Osteocyte (in vitro differentiated cells): ENCODE results near the gene E2F6. TPM values are rescaled to one million over a fixed set of nuclear protein-coding genes. Genes with fewer than 3 reads are reported as not detected.
A peak's percentile ranks its signal among the peaks of the same experiment; 100 is the strongest.

Experiments used
- DNase-seq: peaks from one replicate; pipeline ENCODE4 v3.0.0; 2021; ENCODE audit warnings: mixed read lengths; ENCODE audit not compliant: unreplicated experiment; ENCODE audit errors: extremely low spot score
- H3K27ac Mint-ChIP-seq: one replicate; pipeline ENCODE4 v1.8.0; 2021; ENCODE audit warnings: mild to moderate bottlenecking, mixed read lengths; ENCODE audit not compliant: unreplicated experiment
- H3K27me3 Mint-ChIP-seq: one replicate; pipeline ENCODE4 v1.8.0; 2021; ENCODE audit warnings: mixed read lengths; ENCODE audit not compliant: unreplicated experiment
- H3K36me3 Mint-ChIP-seq: one replicate; pipeline ENCODE4 v1.8.0; 2021; ENCODE audit warnings: mixed read lengths; ENCODE audit not compliant: unreplicated experiment
- H3K4me1 Mint-ChIP-seq: one replicate; pipeline ENCODE4 v1.8.0; 2021; ENCODE audit warnings: mixed read lengths; ENCODE audit not compliant: unreplicated experiment
- H3K4me3 Mint-ChIP-seq: one replicate; pipeline ENCODE4 v1.8.0; 2021; ENCODE audit warnings: mild to moderate bottlenecking, moderate library complexity, mixed read lengths; ENCODE audit not compliant: unreplicated experiment
- H3K9me3 Mint-ChIP-seq: one replicate; pipeline ENCODE4 v1.8.0; 2021; ENCODE audit warnings: mixed read lengths; ENCODE audit not compliant: unreplicated experiment
- total RNA-seq: library from RNA; stranded (reverse); gene quantifications from 2 replicates; pipeline ENCODE4 v1.2.1, GENCODE V29; 2021
- TF ChIP-seq, protein P1 (sequence below): fragments of 200-600 bp; sonication (generic); IDR thresholded peaks from 2 replicates; pipeline ENCODE4 v1.5.0; 2021; ENCODE audit warnings: antibody characterized with exemption, mild to moderate bottlenecking, moderate library complexity

The E2F6 gene
- total RNA-seq, 1 donor from 2014 or later = 14.8 TPM

DNA sequence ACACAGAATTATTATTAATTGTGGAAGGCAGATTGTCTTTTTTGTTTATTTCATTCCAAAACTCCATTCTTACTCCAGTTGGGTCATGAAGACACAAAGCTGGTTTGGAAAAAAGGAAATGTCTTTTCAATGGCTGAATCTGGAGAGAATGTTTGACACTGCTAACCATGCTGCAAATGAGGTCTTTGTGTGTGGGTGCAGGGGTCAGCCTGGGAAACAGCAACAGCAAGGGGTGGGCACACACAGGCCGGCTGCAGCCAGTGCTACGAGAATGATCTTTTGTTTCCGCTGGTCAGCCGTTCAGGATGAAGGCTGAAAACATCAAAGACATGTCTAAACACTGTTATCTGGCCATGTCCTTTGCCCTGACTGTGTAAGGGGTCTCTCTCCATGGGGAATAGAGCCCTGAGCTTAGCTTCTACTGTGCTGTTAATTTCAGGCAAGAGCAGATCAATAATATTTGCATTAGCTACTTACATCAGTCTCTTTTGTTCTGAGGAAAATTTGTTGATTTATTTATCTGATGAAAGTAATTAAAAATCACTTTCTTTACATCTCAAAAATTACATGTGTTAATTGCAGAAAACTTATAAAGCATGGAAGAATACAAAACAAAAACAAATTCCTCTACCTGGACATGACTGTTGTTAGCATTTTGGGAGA lies 33.3 kb upstream of the E2F6 start:
- Mint-ChIP-seq H3K4me1 (peaks cover 10% of the 10 kb centered on the region), H3K4me3 (no peak overlapping the region), H3K27me3 (peaks cover 35% of the 10 kb centered on the region), H3K36me3 (no peaks in the 10 kb centered on the region), H3K27ac (no peak overlapping the region), H3K9me3 (peaks cover 8% of the 10 kb centered on the region)
- DNase-seq = no peak
- TF ChIP-seq, protein P1, sequence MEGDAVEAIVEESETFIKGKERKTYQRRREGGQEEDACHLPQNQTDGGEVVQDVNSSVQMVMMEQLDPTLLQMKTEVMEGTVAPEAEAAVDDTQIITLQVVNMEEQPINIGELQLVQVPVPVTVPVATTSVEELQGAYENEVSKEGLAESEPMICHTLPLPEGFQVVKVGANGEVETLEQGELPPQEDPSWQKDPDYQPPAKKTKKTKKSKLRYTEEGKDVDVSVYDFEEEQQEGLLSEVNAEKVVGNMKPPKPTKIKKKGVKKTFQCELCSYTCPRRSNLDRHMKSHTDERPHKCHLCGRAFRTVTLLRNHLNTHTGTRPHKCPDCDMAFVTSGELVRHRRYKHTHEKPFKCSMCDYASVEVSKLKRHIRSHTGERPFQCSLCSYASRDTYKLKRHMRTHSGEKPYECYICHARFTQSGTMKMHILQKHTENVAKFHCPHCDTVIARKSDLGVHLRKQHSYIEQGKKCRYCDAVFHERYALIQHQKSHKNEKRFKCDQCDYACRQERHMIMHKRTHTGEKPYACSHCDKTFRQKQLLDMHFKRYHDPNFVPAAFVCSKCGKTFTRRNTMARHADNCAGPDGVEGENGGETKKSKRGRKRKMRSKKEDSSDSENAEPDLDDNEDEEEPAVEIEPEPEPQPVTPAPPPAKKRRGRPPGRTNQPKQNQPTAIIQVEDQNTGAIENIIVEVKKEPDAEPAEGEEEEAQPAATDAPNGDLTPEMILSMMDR = no peak

DNA sequence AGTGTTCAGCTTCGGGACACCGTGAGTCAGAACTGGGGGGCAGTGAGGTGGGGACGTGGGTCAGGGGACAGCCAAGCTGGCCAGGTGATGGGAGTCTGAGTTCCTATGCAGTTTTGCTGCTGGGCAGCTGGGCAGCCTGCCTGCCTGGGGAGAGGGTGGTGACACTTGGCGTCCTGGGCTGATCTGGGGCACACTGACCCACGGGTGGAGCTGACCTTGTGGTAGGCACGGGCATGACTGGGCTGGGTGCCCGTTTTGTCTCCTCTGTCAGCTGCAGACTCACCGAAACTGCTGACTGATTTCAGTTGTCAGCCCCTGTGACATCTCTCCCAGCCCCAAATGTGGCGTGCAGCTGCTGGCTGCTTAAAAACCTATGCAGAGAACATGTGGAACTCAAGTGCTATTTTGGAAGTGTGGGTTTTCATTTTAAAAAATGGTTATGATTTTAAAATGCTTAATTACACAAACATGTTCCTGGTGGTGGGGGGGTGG lies 32.6 kb upstream of the E2F6 start:
- no peak overlapping the region for H3K27ac Mint-ChIP-seq
- TF ChIP-seq, protein P1 = no peak
- peaks cover 42% of the 10 kb centered on the region for H3K27me3 Mint-ChIP-seq
- H3K9me3 Mint-ChIP-seq = peaks cover 8% of the 10 kb centered on the region
- H3K4me3 Mint-ChIP-seq = no peak overlapping the region
- H3K36me3 Mint-ChIP-seq = no peaks in the 10 kb centered on the region
- peak; percentile 70 for DNase-seq
- H3K4me1 Mint-ChIP-seq = peaks cover 10% of the 10 kb centered on the region

DNA sequence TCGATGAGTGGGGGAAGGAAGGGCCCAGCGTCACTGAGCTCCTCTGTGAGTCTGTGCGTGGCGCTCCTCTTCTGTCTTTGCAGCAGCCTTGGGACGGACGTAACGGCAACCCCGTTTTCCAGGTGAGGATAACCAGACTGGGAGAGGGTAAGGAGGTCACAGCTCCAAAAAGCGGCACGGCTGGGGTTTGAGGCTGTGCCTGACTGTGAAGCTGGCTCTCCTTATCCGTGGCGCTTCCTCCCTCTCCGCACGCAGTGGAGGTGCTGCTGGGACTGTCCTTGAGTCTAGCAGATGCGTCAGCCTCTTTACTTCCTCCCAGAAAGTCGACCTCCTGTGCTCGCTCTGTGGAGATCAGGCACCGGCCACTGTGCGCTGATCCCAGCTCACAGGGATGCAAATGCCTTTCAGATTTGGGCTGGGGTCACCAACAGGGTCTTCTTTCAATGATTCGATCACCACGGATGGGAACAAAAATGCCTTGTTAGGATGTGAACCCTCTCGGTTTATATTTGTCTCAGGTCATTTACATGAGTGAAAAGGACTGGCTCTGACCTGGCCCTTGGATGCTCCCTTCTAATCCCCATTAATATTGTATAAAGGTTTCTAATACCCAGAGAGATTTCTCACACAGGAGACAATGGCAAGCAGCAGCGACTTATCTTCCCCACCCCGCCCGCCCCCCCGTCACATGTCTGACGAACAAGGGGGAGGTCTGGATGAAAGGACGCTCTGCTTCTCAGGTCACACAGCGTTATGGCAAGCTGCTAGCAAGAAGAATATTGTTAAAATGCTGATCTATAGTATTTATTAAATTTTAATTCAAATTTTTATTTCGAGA lies 30.1 kb upstream of the E2F6 start:
- Mint-ChIP-seq H3K36me3 (no peaks in the 10 kb centered on the region), H3K4me3 (no peak overlapping the region), H3K4me1 (peaks cover 10% of the 10 kb centered on the region), H3K27ac (no peak overlapping the region), H3K27me3 (peaks cover 50% of the 10 kb centered on the region), H3K9me3 (no peaks in the 10 kb centered on the region)
- TF ChIP-seq, protein P1 = no peak
- peak; percentile 73 for DNase-seq

DNA sequence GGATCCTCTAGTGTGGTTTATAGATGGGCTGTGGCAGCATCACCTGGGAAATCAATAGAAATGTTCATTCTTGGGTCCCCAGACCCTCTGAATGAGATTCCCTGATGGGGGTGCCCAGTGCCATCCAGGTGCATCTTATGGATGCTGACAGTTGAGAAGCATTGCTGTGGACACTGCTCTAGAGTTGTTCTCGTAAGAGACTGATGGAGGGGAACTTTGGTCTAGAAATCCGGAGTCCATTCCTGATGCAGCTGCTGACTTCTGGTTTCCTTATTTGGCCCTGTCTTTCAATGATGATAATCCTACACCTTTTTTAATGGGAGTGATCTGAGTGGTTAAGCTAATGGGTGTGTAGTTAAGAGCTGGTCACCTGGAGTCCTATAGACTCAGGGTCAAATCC lies 28.3 kb upstream of the E2F6 start:
- Mint-ChIP-seq H3K36me3 (no peaks in the 10 kb centered on the region), H3K27me3 (peaks cover 50% of the 10 kb centered on the region), H3K9me3 (no peaks in the 10 kb centered on the region), H3K4me3 (no peak overlapping the region), H3K27ac (no peak overlapping the region), H3K4me1 (peaks cover 10% of the 10 kb centered on the region)
- DNase-seq = no peak
- TF ChIP-seq, protein P1 = no peak

DNA sequence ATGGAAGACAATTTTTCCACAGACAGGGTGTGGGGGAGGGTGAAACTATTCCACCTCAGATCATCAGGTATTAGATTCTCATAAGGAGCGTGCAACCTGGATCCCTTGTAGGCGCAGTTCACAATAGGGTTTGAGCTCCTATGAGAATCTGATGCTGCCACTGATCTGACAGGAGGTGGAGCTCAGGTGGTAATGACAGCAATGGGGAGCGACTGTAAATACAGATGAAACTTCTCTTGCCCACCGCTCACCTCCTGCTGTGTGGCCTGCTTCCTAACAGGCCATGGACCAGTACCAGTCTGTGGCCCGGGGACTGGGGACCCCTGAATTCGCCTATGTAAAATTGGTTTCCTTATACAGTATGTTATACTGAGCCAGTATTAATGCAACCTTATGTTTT lies 27.3 kb upstream of the E2F6 start:
- Mint-ChIP-seq H3K4me1 (peaks cover 2% of the 10 kb centered on the region), H3K9me3 (no peaks in the 10 kb centered on the region), H3K36me3 (no peaks in the 10 kb centered on the region), H3K4me3 (no peak overlapping the region), H3K27me3 (peaks cover 43% of the 10 kb centered on the region), H3K27ac (no peak overlapping the region)
- TF ChIP-seq, protein P1 = no peak
- DNase-seq = no peak
